ENCODE data around the gene PLEK.
"Not testable (repeated sequence)": the region's sequence is repeated elsewhere in the genome, so short reads cannot be mapped to it uniquely, and the experiment has no call there.

The PLEK gene

GRCh38 chr2:68371138-68371537 lies 6.1 kb downstream of the PLEK start:
- Histone ChIP-seq H3K4me1 (ENCODE audit: control extremely low read depth in 1 of 4, control insufficient read depth in 4 of 4, insufficient read depth in 4 of 4, low read length in 3 of 4) (peaks cover 51 to 84% (median 65%) of the 10 kb centered on the region in 4 experiments), H3K27me3 (replicated peaks in 2 of 5; ENCODE audit: control insufficient read depth in 4 of 5, insufficient read depth in 5 of 5, low read length in 4 of 5) (no peaks in the 10 kb centered on the region), H3K9me3 (ENCODE audit: control extremely low read depth in 1 of 5, control insufficient read depth in 4 of 5, insufficient read depth in 2 of 5, low read depth in 1 of 5, low read length in 4 of 5) (no peaks in the 10 kb centered on the region), H3K27ac (ENCODE audit: insufficient read depth in 1 of 2, low read depth in 1 of 2, low read length in 2 of 2, poor library complexity in 1 of 2, severe bottlenecking in 2 of 2) (peak overlapping the region; percentile 35 to 47), H3K36me3 (ENCODE audit: control insufficient read depth in 4 of 4, insufficient read depth in 4 of 4, low read length in 3 of 4) (peaks cover 0 to 34% (median 8%) of the 10 kb centered on the region in 4 experiments), H3K4me3 (ENCODE audit: control insufficient read depth in 1 of 7, extremely low read depth in 1 of 7, insufficient read depth in 4 of 7, low read depth in 2 of 7, low read length in 6 of 7) (peak overlapping the region in 4 of 7 experiments; percentile 43 to 72 (median 52))
- WGBS (ENCODE audit: insufficient coverage), result 86% methylated on average over 1 of the region's 1 CpG
- ChIA-PET POLR2A (no interaction called here), CTCF (interaction anchor here (0.9 to 2.0 kb wide), 8 partner anchors 10 to 79 kb away, joined by 3 to 9 read pairs (median 4); no protein-coding TSS in a partner anchor)
- DNase-seq, result no peak

DNA sequence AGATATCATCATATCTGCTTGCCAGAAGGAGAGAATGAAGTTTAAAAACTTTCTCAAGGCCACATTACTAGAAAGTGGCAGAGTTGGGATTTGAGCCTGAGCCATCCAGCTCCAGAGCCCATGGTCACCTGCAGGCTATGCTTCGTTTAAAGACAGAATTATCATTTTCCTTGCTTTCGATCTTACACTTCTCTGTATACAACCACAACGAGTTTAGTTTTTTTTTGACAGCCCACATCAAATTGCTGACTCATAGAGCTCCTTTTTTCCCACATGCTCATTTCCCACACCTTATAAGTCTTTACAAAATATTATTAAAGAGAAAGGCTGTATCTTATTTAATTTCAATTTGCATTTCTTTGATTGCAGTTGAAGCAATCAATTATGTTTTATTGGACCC lies 6.5 kb downstream of the PLEK start:
- H3K9me3 ChIP-seq (ENCODE audit: control extremely low read depth in 1 of 5, control insufficient read depth in 4 of 5, insufficient read depth in 2 of 5, low read depth in 1 of 5, low read length in 4 of 5), result no peaks in the 10 kb centered on the region
- CTCF ChIA-PET, result interaction anchor here (0.7 to 2.0 kb wide), 9 partner anchors 10 to 101 kb away, joined by 3 to 9 read pairs (median 3); no protein-coding TSS in a partner anchor
- peak overlapping the region in 4 of 7 experiments; percentile 43 to 72 (median 52) for H3K4me3 ChIP-seq (ENCODE audit: control insufficient read depth in 1 of 7, extremely low read depth in 1 of 7, insufficient read depth in 4 of 7, low read depth in 2 of 7, low read length in 6 of 7)
- peaks cover 0 to 35% (median 9%) of the 10 kb centered on the region in 4 experiments for H3K36me3 ChIP-seq (ENCODE audit: control insufficient read depth in 4 of 4, insufficient read depth in 4 of 4, low read length in 3 of 4)
- H3K4me1 ChIP-seq (ENCODE audit: control extremely low read depth in 1 of 4, control insufficient read depth in 4 of 4, insufficient read depth in 4 of 4, low read length in 3 of 4), result peaks cover 47 to 81% (median 65%) of the 10 kb centered on the region in 4 experiments
- 0% methylated on average over 2 of the region's 3 CpGs for WGBS (ENCODE audit: insufficient coverage)
- H3K27ac ChIP-seq (ENCODE audit: insufficient read depth in 1 of 2, low read depth in 1 of 2, low read length in 2 of 2, poor library complexity in 1 of 2, severe bottlenecking in 2 of 2), result peak overlapping the region; percentile 35 to 47
- no peaks in the 10 kb centered on the region for H3K27me3 ChIP-seq (replicated peaks in 2 of 5; ENCODE audit: control insufficient read depth in 4 of 5, insufficient read depth in 5 of 5, low read length in 4 of 5)
- peak in 2 of 3 donors; percentile 82 for DNase-seq
- POLR2A ChIA-PET, result interaction anchor here (0.7 kb wide), 1 partner anchor 13 kb away, joined by 4 read pairs; no protein-coding TSS in a partner anchor

DNA sequence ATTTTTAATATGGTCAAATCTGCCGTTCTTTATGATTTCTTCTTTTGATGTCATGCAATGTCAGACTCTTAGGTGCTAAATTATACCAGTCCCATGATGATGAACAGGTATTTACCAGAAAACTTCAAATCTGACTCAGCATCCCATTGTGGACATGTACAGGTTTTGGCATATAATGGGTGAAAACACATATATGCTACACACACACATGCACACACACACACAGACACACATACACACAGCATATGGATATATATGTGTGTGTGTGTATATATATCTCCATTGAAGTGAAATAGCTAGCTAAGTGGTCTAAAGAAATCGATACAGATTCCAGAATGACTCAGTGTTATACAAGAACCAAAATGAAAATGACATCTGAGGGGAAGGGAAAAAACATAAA lies 7.4 kb downstream of the PLEK start:
- Histone ChIP-seq H3K9me3 (ENCODE audit: control extremely low read depth in 1 of 5, control insufficient read depth in 4 of 5, insufficient read depth in 2 of 5, low read depth in 1 of 5, low read length in 4 of 5) (no peaks in the 10 kb centered on the region), H3K27me3 (replicated peaks in 2 of 5; ENCODE audit: control insufficient read depth in 4 of 5, insufficient read depth in 5 of 5, low read length in 4 of 5) (no peaks in the 10 kb centered on the region), H3K36me3 (ENCODE audit: control insufficient read depth in 4 of 4, insufficient read depth in 4 of 4, low read length in 3 of 4) (peaks cover 0 to 35% (median 9%) of the 10 kb centered on the region in 4 experiments), H3K27ac (ENCODE audit: insufficient read depth in 1 of 2, low read depth in 1 of 2, low read length in 2 of 2, poor library complexity in 1 of 2, severe bottlenecking in 2 of 2) (no peak overlapping the region), H3K4me1 (ENCODE audit: control extremely low read depth in 1 of 4, control insufficient read depth in 4 of 4, insufficient read depth in 4 of 4, low read length in 3 of 4) (peaks cover 46 to 80% (median 61%) of the 10 kb centered on the region in 4 experiments), H3K4me3 (ENCODE audit: control insufficient read depth in 1 of 7, extremely low read depth in 1 of 7, insufficient read depth in 4 of 7, low read depth in 2 of 7, low read length in 6 of 7) (no peak overlapping the region)
- DNase-seq, result no peak
- CTCF ChIA-PET, result interaction anchor here (2.0 kb wide), 1 partner anchor 69 kb away, joined by 5 read pairs; no protein-coding TSS in a partner anchor
- POLR2A ChIA-PET, result interaction anchor here (0.5 kb wide), 1 partner anchor 360 kb away, joined by 3 read pairs; no protein-coding TSS in a partner anchor
- WGBS (ENCODE audit: insufficient coverage), result 100% methylated on average over 1 of the region's 2 CpGs

- no peaks in the 10 kb centered on the region for H3K9me3 ChIP-seq (ENCODE audit: control extremely low read depth in 1 of 5, control insufficient read depth in 4 of 5, insufficient read depth in 2 of 5, low read depth in 1 of 5, low read length in 4 of 5)
- no CpG with 5 or more reads among the region's 2 CpGs for WGBS (ENCODE audit: insufficient coverage)
- H3K4me1 ChIP-seq (ENCODE audit: control extremely low read depth in 1 of 4, control insufficient read depth in 4 of 4, insufficient read depth in 4 of 4, low read length in 3 of 4), result peaks cover 30 to 66% (median 44%) of the 10 kb centered on the region in 4 experiments
- no peak overlapping the region for H3K27ac ChIP-seq (ENCODE audit: insufficient read depth in 1 of 2, low read depth in 1 of 2, low read length in 2 of 2, poor library complexity in 1 of 2, severe bottlenecking in 2 of 2)
- no peaks in the 10 kb centered on the region for H3K27me3 ChIP-seq (replicated peaks in 2 of 5; ENCODE audit: control insufficient read depth in 4 of 5, insufficient read depth in 5 of 5, low read length in 4 of 5)
- peaks cover 5 to 29% (median 8%) of the 10 kb centered on the region in 4 experiments for H3K36me3 ChIP-seq (ENCODE audit: control insufficient read depth in 4 of 4, insufficient read depth in 4 of 4, low read length in 3 of 4)
- H3K4me3 ChIP-seq (ENCODE audit: control insufficient read depth in 1 of 7, extremely low read depth in 1 of 7, insufficient read depth in 4 of 7, low read depth in 2 of 7, low read length in 6 of 7), result no peak overlapping the region
- DNase-seq, result no peak
- ChIA-PET POLR2A (no interaction called here), CTCF (interaction anchor here (0.9 kb wide), 1 partner anchor 41 kb away, joined by 3 read pairs; no protein-coding TSS in a partner anchor)
Observed at GRCh38 chr2:68374184-68374583, 9.1 kb downstream of the PLEK start.

DNA sequence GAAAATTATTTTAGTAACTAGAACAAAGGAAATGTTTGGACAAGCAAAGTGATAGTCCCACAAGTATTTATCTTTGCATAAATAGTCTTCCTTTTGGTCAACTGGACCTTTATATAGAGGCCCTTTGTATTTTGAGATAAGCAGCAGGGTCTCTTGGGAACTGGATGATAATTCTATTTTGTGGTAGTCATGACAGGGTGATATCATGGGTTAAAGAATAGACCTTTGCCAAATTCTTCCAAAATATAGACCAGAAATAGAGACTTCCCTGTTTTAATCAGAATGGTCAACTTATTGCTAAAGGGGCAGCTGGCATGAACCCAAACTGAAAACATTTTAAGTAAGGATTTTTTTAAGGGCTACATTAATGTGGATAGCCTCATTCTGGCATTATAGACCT lies 10.5 kb downstream of the PLEK start:
- Histone ChIP-seq H3K27ac (ENCODE audit: insufficient read depth in 1 of 2, low read depth in 1 of 2, low read length in 2 of 2, poor library complexity in 1 of 2, severe bottlenecking in 2 of 2) (peak overlapping the region in 1 of 2 experiments; percentile 36), H3K4me1 (ENCODE audit: control extremely low read depth in 1 of 4, control insufficient read depth in 4 of 4, insufficient read depth in 4 of 4, low read length in 3 of 4) (peaks cover 28 to 59% (median 35%) of the 10 kb centered on the region in 4 experiments), H3K4me3 (ENCODE audit: control insufficient read depth in 1 of 7, extremely low read depth in 1 of 7, insufficient read depth in 4 of 7, low read depth in 2 of 7, low read length in 6 of 7) (peak overlapping the region in 1 of 7 experiments; percentile 36), H3K36me3 (ENCODE audit: control insufficient read depth in 4 of 4, insufficient read depth in 4 of 4, low read length in 3 of 4) (peaks cover 10 to 38% (median 15%) of the 10 kb centered on the region in 4 experiments), H3K27me3 (replicated peaks in 2 of 5; ENCODE audit: control insufficient read depth in 4 of 5, insufficient read depth in 5 of 5, low read length in 4 of 5) (no peaks in the 10 kb centered on the region), H3K9me3 (ENCODE audit: control extremely low read depth in 1 of 5, control insufficient read depth in 4 of 5, insufficient read depth in 2 of 5, low read depth in 1 of 5, low read length in 4 of 5) (no peaks in the 10 kb centered on the region)
- DNase-seq, result peak in 1 of 3 donors; percentile 38
- ChIA-PET CTCF (interaction anchor here (1.0 kb wide), 2 partner anchors 10 to 66 kb away, joined by 3 to 4 read pairs; no protein-coding TSS in a partner anchor), POLR2A (no interaction called here)

DNA sequence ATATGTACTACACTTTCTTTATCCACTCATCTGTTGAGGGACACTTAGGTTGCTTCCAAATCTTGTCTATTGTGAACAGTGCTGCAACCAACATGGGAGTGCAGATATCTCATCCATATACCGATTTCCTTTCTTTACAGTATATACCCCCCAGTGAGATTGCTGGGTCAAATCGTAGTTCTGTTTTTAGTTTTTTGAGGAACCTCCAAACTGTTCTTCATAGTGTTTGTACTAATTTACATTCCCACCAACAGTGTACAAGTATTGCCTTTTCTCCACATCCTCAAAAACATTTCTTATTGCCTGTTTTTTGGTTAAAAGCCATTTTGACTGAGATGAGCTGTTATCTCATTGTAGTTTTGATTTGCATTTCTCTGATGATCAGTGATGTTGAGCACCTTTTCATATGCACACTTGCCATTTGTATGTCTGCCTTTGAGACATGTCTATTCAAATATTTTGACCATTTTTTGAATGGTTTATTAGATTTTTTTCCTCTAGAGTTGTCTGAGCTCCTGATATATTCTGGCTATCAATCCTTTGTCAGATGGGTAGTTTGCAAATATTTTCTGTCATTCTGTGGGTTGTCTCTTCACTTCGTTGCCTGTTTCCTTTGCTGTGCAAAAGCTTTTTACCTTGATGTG lies 12.2 kb downstream of the PLEK start:
- Histone ChIP-seq H3K4me3 (ENCODE audit: control insufficient read depth in 1 of 7, extremely low read depth in 1 of 7, insufficient read depth in 4 of 7, low read depth in 2 of 7, low read length in 6 of 7) (no peak overlapping the region), H3K4me1 (ENCODE audit: control extremely low read depth in 1 of 4, control insufficient read depth in 4 of 4, insufficient read depth in 4 of 4, low read length in 3 of 4) (peaks cover 19 to 42% (median 22%) of the 10 kb centered on the region in 4 experiments), H3K36me3 (ENCODE audit: control insufficient read depth in 4 of 4, insufficient read depth in 4 of 4, low read length in 3 of 4) (peaks cover 23 to 48% (median 31%) of the 10 kb centered on the region in 4 experiments), H3K27ac (ENCODE audit: insufficient read depth in 1 of 2, low read depth in 1 of 2, low read length in 2 of 2, poor library complexity in 1 of 2, severe bottlenecking in 2 of 2) (no peak overlapping the region), H3K9me3 (ENCODE audit: control extremely low read depth in 1 of 5, control insufficient read depth in 4 of 5, insufficient read depth in 2 of 5, low read depth in 1 of 5, low read length in 4 of 5) (no peaks in the 10 kb centered on the region), H3K27me3 (replicated peaks in 2 of 5; ENCODE audit: control insufficient read depth in 4 of 5, insufficient read depth in 5 of 5, low read length in 4 of 5) (no peaks in the 10 kb centered on the region)
- CTCF ChIA-PET, result interaction anchor here (2.3 to 2.9 kb wide), 2 partner anchors 11 to 86 kb away, joined by 5 to 6 read pairs; partner anchors contain the start of gene PLEK
- 53% methylated on average over 2 of the region's 3 CpGs for WGBS (ENCODE audit: insufficient coverage)
- DNase-seq, result peak in 1 of 3 donors; percentile 30
- POLR2A ChIA-PET, result no interaction called here

DNA sequence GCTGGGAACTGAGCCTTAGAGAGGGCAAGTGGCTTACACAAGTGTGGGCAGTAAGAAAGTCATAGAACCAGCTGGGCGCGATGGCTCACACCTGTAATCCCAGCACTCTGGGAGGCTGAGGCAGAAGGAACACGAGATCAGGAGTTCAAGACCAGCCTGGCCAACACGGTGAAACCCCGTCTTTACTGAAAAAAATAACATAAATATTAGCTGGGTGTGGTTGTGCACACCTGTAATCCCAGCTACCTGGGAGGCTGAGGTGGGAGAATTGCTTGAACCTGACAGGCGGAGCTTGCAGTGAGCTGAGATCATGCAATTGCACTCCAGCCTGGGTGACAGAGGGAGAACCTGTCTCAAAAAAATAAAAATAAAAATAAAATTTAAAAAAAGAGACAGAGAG lies 13.7 kb downstream of the PLEK start:
- not testable (repeated sequence) for H3K9me3 ChIP-seq (ENCODE audit: control extremely low read depth in 1 of 5, control insufficient read depth in 4 of 5, insufficient read depth in 2 of 5, low read depth in 1 of 5, low read length in 4 of 5); DNase-seq; H3K27me3 ChIP-seq (replicated peaks in 2 of 5; ENCODE audit: control insufficient read depth in 4 of 5, insufficient read depth in 5 of 5, low read length in 4 of 5); H3K4me3 ChIP-seq (ENCODE audit: control insufficient read depth in 1 of 7, extremely low read depth in 1 of 7, insufficient read depth in 4 of 7, low read depth in 2 of 7, low read length in 6 of 7); H3K27ac ChIP-seq (ENCODE audit: insufficient read depth in 1 of 2, low read depth in 1 of 2, low read length in 2 of 2, poor library complexity in 1 of 2, severe bottlenecking in 2 of 2)
- 84% methylated on average over 5 of the region's 6 CpGs for WGBS (ENCODE audit: insufficient coverage)
- H3K36me3 ChIP-seq (ENCODE audit: control insufficient read depth in 4 of 4, insufficient read depth in 4 of 4, low read length in 3 of 4), result peaks cover 26 to 57% (median 41%) of the 10 kb centered on the region in 4 experiments
- peaks cover 17 to 35% (median 21%) of the 10 kb centered on the region in 4 experiments for H3K4me1 ChIP-seq (ENCODE audit: control extremely low read depth in 1 of 4, control insufficient read depth in 4 of 4, insufficient read depth in 4 of 4, low read length in 3 of 4)
- POLR2A ChIA-PET, result interaction anchor here (1.1 to 1.2 kb wide), 2 partner anchors 12 to 59 kb away, joined by 3 to 5 read pairs; partner anchors contain the start of gene CNRIP1
- CTCF ChIA-PET, result interaction anchor here (0.8 to 2.9 kb wide), 4 partner anchors 12 to 87 kb away, joined by 3 to 6 read pairs (median 4); partner anchors contain the start of gene PLEK
